ENCODE results near the gene TTC19. TPM values are rescaled to one million over a fixed set of nuclear protein-coding genes. Genes with fewer than 3 reads are reported as not detected.

TTC19 gene
- total RNA-seq, 6 experiments from 2014 or later: 10.4 to 15.4 (median 12.4) TPM

- no peak overlapping the region for H3K27ac Mint-ChIP-seq
- no peaks in the 10 kb centered on the region for H3K9me3 Mint-ChIP-seq
- H3K4me3 Mint-ChIP-seq: no peak overlapping the region
- no peaks in the 10 kb centered on the region for H3K36me3 Mint-ChIP-seq (ENCODE audit: low read depth)
- no peak for DNase-seq
- peaks cover 3% of the 10 kb centered on the region for H3K27me3 Mint-ChIP-seq (ENCODE audit: insufficient read depth)
- peaks cover 11% of the 10 kb centered on the region; the same call in 1 of the 2 replicates for H3K4me1 Mint-ChIP-seq (ENCODE audit: low read depth)
- TF ChIP-seq CTCF (IDR thresholded peaks at IDR 0.05): no peak
Measured at GRCh38 chr17:15969463-15969862, 30.2 kb upstream of the TTC19 start.

GRCh38 chr17:15970500-15970899 is 29.1 kb upstream of the TTC19 start:
- H3K9me3 Mint-ChIP-seq: no peaks in the 10 kb centered on the region
- H3K27me3 Mint-ChIP-seq (ENCODE audit: insufficient read depth): peaks cover 3% of the 10 kb centered on the region
- H3K27ac Mint-ChIP-seq: no peak overlapping the region
- peaks cover 11% of the 10 kb centered on the region; the same call in 1 of the 2 replicates for H3K4me1 Mint-ChIP-seq (ENCODE audit: low read depth)
- no peak for DNase-seq
- no peaks in the 10 kb centered on the region for H3K36me3 Mint-ChIP-seq (ENCODE audit: low read depth)
- no peak overlapping the region for H3K4me3 Mint-ChIP-seq
- TF ChIP-seq CTCF (IDR thresholded peaks at IDR 0.05): no peak

- no peak for TF ChIP-seq CTCF (IDR thresholded peaks at IDR 0.05)
- Mint-ChIP-seq H3K4me3 (no peak overlapping the region), H3K36me3 (ENCODE audit: low read depth) (no peaks in the 10 kb centered on the region), H3K27ac (no peak overlapping the region), H3K27me3 (ENCODE audit: insufficient read depth) (peaks cover 3% of the 10 kb centered on the region), H3K4me1 (ENCODE audit: low read depth) (peaks cover 6% of the 10 kb centered on the region; the same call in 1 of the 2 replicates), H3K9me3 (no peaks in the 10 kb centered on the region)
- no peak for DNase-seq
Measured at GRCh38 chr17:15971098-15971678, 28.4 kb upstream of the TTC19 start.

- DNase-seq: no peak
- Mint-ChIP-seq H3K4me3 (no peak overlapping the region), H3K36me3 (ENCODE audit: low read depth) (0 out of 2 replicates have a peak, but pooled peaks cover 2% of the 10 kb centered on the region), H3K27me3 (ENCODE audit: insufficient read depth) (peaks cover 3% of the 10 kb centered on the region), H3K9me3 (no peaks in the 10 kb centered on the region), H3K4me1 (ENCODE audit: low read depth) (peaks cover under 1% of the 10 kb centered on the region; the same call in 1 of the 2 replicates), H3K27ac (no peak overlapping the region)
- no peak for TF ChIP-seq CTCF (IDR thresholded peaks at IDR 0.05)
Measured at GRCh38 chr17:15971882-15972281, 27.7 kb upstream of the TTC19 start.

GRCh38 chr17:15972497-15972951 is 27.1 kb upstream of the TTC19 start:
- Mint-ChIP-seq H3K36me3 (ENCODE audit: low read depth) (0 out of 2 replicates have a peak, but pooled peaks cover 4% of the 10 kb centered on the region), H3K4me3 (no peak overlapping the region), H3K4me1 (ENCODE audit: low read depth) (no peaks in the 10 kb centered on the region), H3K27me3 (ENCODE audit: insufficient read depth) (peaks cover 3% of the 10 kb centered on the region), H3K9me3 (no peaks in the 10 kb centered on the region), H3K27ac (no peak overlapping the region)
- no peak for DNase-seq
- no peak for TF ChIP-seq CTCF (IDR thresholded peaks at IDR 0.05)
